Islet of Langerhans (tissue), 1 donor: Measurements from ENCODE around the gene DQX1.

ENCODE experiments used
- FAIRE-seq: peaks from one replicate; lab custom pipeline; 2011; peaks lifted over from hg19 to GRCh38; lab: Jason Lieb, UNC

The DQX1 gene

DNA sequence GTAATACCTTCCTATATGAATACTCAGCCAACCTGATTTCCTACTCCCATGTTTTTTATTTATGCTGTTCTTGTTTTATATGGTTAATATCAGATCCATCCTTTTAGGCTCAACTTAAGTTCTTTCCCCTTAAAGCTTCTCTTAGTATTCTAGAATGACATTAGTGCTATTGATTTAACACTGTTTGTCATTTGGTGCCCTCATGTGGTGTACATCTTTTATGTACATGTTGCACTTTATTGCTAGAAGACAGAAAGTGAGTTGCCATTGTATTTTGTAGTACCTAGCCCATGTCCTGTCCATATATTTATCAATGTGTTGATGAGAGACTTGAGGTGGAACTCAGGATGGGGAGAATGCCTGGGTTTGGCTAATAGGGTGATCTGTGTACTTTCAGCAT lies 6.2 kb upstream of the DQX1 start:
- no peak for FAIRE-seq

DNA sequence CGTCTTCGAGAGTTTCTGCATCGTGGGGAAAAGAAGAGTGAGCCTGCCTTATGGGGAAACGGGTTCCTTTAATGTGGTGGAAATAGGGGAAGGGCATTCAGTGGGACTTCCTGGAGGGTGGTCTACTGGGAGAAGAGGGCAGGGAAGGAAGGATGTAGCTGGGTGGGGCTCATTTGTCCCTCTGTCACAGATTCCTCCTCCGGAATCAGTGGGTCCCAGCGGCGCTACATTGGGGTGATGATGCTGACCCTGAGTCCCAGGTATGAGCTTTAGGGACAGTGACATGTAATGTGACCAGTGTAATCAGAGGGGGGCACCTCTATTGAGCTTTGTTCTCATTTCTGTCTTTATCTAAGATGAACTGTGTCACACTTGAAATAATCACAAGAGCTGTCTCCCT lies 5.6 kb upstream of the DQX1 start:
- FAIRE-seq: no peak

DNA sequence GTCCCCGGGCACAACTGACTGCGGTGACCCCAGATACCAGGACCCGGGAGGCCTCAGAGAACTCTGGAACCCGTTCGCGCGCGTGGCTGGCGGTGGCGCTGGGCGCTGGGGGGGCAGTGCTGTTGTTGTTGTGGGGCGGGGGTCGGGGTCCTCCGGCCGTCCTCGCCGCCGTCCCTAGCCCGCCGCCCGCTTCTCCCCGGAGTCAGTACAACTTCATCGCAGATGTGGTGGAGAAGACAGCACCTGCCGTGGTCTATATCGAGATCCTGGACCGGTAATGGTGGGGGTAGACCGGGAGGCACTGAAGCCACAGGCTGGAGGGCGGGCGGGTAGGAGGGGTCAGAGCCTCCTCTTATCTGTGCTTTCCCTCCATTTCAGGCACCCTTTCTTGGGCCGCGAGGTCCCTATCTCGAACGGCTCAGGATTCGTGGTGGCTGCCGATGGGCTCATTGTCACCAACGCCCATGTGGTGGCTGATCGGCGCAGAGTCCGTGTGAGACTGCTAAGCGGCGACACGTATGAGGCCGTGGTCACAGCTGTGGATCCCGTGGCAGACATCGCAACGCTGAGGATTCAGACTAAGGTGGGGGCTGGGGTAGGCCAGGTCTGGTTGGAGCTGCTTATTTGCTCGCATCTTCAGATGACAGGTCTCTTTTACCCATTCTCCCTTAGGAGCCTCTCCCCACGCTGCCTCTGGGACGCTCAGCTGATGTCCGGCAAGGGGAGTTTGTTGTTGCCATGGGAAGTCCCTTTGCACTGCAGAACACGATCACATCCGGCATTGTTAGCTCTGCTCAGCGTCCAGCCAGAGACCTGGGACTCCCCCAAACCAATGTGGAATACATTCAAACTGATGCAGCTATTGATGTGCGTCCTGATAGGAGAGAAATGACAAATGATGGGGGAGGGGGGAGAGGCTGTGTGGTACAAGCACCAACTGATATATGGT lies 4.5 kb upstream of the DQX1 start:
- FAIRE-seq: no peak

DNA sequence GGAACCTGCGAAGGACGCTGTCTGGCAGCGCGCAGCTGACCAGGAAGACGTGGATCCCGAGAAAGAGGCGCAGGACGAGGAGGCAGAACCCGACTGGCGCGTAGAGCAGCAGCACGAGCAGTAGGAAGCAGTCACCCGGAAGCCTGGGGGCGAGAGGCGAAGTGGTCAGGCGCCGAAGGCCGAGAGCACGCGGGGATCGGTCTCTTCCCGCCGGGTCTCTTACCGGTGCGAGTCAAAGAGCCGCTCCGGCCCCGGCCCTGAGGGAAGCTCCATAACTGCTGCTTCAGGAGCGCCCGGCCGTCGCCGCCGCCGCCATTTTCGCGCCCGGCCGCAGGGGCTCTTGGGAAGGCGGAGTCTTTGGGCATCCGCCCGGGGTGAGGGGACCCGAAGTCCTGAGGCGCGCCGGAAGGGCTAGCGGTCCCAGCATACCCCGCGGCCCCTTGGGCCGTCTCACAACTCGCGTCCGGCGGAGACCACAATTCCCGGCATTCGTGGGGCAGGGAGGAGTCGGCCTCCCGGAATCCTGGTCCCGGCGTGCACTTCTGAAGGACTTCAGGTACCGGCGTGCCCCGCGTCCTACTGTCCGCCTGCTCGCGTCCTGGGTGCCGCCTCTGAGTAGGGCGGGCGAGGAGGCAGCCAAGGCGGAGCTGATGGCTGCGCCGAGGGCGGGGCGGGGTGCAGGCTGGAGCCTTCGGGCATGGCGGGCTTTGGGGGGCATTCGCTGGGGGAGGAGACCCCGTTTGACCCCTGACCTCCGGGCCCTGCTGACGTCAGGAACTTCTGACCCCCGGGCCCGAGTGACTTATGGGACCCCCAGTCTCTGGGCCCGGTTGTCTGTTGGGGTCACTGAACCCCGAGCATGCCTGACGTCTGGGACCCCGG lies 3.6 kb upstream of the DQX1 start, which contains the start of the genes AUP1 and HTRA2:
AUP1 (minus strand) TSS at position 350 of the 882 bp plus-strand sequence; CDS start at position 273, 77 bp downstream.
HTRA2 (plus strand) TSS at position 577 of the 882 bp plus-strand sequence; CDS start at position 651, 74 bp downstream.
- FAIRE-seq: no peak

DNA sequence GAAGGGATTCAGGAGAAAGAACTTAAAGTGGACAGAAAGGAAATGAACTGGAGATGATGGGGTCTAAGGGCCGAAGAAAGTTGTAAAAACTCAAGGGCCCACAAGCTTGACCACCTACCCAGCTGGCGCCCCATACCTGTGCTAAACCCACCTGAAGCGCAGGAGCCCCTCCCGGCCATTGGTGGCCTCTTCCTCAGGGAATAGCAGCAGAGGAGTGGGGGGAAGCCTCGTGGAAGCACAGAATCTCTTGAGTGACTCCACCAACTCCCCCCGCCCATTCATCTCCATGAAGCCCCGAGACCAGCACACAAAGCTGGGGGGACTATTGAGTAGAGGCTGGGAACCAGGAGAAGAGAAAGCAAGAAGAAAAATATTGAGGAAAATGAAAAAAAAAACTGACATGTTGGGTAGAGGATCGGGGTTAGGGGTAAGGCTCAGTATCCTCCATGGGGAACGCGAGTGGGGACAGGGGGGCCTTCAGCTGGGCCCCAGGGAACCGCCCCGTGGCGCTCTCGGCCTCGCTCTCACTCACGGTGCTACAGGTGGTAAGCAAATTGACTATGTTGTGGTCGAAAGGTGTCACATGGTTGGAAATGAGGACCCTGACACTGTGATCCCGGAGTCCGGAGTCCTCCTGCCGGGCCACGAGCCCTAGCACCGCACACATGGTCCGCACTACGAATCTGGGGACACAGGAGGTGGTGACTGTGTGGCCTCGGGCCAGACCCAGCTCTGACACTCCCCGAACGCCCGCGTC lies 2.7 kb upstream of the DQX1 start:
- FAIRE-seq: no peak

DNA sequence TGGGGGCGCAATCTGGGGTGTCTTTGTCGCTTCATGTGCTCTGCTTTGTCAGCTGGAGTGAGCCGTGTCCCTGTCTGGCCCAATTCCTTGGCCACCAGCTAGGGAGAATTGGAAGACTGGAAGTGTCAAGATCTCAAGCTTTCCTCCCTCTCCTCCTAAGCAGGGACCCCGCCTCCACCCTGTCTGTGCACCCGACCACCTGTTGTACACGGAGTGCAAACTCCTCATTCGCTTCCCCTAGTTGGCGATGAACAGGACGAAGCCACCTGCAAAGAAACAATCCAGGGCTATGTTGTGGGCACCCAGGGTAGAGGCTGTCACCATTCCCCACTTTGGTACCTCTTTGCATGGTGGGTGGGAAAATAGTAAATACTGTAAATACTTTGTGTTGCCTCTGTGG lies 1.7 kb upstream of the DQX1 start:
- no peak for FAIRE-seq

DNA sequence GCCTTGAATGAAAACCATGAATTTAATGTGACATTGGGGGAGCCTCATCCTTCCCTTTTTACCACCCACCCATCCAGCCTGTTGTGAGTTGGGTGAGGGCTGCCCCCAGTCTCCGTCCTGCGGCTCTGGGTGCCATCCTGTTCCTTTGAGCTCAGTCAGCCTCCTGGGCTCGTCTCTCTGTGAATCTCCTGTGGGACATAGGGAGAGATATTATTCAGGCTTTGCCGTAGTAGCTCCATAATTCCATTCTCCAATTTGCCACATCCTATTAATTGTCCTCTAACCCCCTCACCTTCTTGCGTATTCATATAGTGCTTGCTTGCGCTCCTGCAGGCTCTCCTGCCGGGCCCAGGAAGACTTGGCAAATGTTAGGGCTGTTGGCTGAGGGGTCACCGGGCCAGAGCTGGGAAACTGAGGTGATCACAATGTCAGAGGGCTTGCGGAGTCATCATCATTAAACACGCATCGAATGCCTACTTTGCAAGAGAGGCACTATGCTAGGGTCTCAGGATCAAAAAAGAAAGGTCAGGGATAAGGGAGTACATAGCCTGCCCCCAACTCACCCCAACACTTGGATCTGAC lies 709 bp upstream of the DQX1 start:
- FAIRE-seq: no peak

DNA sequence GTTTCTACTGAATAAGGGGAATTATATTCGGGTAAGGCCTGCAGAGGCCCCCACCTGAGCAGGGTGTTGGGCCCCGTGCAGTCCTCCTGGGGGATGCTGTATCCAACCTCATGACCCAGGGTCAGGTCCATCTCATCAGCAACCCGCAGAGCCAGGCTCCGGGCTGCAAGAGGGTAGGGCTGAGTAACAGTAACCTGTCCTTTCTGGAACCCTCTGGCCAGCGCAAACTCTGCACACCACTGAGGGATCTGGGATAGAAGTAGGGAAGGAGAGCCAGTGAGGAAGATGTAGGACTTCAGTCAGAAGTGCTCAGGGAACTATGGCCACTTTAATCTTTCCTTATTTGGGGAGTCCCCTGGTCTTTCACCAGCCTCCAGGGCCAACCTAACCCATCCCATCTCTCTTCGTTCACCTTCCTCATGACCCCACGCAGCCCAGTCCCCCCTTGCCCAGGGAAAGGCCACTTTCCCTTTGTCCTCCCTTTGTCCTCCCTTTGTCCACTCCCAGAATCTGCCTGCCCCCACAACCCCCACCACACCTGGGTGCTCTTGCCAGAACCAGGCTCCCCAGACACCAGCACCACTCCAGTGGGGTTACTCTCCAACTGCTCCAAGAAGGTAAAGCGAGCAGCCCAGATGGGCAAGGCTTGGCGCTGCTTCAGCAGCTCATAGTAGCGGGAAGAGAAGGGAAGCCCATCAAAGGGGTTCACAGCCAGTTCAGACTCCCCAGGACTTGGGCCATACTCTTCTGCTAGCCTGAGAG lies 895 bp downstream of the DQX1 start:
- FAIRE-seq: no peak

DNA sequence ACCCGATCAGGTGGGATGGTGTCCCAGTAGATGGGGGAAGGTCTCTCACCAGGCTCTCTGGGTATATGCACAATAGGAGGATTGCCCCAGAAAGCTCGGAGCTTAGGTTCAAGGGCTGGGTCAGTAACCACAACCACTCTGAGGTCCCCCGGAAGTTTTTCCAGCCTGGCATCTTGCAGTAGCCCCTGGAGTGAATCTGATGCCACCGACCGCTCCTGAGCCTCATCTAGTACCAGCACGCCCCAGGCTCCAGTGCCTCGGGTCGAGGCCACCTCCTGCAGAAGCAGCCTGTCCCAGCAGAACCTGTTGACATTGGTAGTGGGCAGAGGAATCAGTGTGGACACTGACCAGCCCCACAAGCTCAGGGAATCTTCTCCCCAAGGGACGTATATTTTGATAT lies 2.0 kb downstream of the DQX1 start:
- FAIRE-seq: no peak

DNA sequence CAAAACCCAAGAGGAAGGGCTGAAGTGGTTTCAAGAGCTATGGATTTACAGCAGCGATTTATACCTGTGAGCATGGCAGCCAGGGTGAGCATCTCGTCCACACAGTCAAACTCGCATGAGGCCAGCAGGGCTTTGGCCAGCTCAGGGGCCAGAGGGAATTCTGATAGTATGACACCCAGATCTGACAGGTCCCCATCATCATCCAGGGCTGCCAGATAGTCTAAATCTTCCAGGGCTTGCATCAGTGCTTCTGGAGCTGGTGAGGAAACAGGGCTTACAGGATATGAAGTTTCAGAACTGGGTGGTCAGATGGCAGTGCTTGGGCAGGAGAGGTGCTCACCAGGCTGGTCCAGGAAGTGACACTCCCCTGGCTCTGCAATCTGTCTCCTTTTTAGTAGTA lies 3.5 kb downstream of the DQX1 start:
- FAIRE-seq: no peak

DNA sequence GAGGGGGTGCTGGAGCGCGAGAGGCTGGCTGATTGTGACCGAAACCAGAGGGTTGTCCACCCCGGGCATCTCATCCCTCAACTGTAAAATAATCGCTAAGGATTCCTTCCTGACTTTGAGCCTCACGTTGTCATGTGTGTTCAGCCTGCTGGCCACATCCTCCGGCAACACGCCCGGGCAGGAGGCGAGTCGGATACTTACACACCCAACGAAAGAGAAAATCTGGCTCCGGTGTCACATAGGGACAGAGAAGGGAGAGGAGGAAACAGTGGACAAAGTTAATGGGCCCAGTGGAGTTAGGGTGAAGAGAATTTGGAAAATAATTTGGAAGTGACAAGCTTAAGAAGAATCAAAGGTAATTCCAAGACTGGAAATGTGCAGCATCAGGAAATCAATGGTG lies 9.4 kb downstream of the DQX1 start:
- no peak for FAIRE-seq

DNA sequence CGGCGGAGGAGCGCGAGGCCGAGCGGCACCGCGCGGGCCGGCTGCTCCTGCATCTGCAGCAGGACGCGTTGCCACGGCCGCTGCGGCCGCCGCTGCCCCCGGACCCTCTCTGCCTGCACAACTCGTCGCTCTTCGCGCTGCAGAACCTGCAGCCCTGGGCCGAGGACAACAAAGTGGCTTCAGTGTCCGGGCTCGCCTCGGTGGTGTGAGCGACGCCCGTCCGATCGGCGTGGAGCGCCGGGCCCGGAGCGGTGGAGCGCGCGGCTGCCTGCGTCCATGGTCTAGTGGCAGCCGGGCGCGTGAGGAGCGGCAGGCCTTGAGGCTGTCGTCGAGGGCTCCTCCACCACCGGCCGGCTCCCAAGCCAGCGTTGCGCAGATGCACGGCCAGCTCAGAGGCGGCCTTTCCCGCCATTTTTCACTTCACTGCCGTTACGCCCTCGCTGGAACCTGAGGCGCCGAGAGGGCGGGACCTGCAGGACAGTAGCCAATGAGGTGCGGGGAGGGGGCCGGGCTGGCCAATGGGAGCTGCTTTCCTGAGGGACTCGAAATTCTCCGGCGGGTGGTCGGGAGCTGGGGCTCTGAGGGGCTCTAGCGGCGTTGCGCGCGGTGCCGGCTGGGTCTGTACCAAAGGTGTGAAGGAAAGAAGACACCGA lies 9.9 kb downstream of the DQX1 start:
- no peak for FAIRE-seq

DNA sequence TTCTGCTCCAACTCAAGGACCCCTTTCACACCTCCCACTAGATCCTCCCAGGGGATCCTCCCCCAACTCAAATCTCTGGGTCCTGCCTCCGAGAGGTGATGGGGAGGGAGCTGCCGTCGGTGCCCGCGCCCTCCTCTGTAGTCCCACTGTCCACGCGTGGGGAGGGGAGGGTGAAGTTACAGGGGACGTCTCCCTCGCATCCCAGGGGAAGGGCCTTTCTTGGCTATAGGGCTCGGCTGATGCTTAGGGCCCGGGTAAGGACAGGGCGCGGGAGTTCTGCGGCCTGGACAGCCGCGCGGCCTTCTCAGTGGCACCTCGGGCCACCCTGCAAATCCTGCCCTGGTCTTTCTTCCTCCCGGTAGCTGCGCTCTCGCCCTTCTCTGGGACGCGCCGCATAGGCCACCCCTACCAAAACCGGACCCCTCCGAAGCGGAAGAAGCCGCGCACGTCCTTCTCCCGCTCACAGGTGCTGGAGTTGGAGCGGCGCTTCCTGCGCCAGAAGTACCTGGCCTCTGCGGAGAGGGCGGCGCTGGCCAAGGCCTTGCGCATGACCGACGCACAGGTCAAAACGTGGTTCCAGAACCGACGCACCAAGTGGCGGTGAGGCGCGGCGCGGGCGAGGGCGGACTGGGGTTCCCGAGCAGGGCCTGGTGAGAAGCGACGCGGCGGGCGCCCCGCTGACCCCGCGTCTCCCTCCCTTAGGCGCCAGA lies 10.6 kb downstream of the DQX1 start:
- no peak for FAIRE-seq

DNA sequence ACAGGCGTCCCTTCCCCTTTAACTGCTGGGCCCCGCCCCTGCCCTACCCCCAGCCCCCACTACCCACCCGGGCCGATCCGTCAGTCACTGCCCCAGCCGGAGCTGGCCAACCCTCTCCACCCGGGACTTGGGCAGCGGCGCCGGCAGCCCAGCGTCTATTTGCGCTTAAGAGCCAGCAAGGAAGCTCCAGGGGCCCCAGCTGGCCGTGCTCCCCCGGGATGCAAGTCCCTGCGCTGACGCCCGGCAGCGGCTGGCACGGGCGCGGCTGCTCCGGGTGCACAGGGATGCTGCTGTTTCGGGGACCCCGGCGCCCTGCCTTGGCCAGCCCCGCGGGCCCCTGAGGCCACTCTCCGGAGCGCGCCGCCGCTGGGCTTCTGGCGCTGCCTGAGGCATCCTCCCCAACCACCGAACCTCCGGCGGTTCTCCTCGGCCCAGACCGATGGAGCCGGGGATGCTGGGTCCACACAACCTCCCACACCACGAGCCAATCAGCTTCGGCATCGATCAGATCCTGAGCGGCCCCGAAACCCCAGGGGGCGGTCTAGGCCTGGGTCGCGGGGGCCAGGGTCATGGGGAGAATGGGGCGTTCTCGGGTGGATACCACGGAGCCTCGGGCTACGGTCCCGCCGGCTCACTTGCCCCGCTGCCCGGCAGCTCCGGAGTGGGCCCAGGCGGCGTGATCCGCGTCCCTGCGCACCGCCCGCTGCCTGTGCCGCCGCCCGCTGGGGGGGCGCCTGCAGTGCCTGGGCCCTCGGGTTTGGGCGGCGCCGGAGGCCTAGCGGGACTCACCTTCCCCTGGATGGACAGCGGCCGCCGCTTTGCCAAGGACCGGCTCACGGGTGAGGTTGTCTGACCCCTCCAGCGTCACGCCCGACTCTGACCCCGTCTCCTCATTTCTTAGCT lies 11.4 kb downstream of the DQX1 start, which contains the start of gene TLX2:
TLX2 (plus strand) TSS at position 83 of the 903 bp plus-strand sequence; CDS start at position 440, 357 bp downstream.
- FAIRE-seq: no peak

DNA sequence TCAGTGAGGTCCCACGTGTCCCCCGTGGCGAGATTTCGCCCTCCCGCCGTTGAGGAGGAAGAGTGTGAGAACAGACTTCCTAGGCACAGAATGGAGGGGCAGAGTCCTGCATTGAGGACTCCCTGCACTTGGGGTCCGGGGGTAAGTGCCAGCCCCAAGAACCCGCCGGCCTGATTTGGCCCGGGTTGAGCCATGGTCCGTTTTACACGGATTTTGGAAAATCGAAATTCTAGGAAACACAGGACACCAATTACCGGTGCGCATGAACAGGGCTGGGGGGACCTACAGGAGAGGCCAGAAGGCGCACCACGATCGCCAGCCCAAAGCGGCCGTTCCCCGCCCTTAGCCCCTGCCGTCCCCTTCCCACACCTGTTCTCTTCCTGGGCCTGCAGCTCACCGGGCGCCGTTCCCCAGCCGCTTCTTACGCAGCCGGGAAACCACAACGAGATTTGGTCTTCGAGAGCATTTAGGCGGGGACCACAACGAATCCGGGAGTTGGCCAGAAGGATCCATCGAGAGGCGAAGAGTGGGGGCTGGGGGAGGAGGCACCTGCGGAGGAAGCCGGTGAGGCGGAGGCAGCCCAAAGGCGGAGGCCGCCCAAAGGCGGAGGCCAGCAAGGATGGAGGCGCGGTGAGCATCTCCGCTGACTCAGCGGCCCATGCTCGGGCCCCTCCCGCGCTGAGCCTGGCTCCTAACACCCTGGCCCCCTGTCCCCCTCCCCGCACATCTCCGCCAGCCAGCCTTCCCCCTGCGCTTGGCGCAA lies 12.2 kb downstream of the DQX1 start:
- no peak for FAIRE-seq

DNA sequence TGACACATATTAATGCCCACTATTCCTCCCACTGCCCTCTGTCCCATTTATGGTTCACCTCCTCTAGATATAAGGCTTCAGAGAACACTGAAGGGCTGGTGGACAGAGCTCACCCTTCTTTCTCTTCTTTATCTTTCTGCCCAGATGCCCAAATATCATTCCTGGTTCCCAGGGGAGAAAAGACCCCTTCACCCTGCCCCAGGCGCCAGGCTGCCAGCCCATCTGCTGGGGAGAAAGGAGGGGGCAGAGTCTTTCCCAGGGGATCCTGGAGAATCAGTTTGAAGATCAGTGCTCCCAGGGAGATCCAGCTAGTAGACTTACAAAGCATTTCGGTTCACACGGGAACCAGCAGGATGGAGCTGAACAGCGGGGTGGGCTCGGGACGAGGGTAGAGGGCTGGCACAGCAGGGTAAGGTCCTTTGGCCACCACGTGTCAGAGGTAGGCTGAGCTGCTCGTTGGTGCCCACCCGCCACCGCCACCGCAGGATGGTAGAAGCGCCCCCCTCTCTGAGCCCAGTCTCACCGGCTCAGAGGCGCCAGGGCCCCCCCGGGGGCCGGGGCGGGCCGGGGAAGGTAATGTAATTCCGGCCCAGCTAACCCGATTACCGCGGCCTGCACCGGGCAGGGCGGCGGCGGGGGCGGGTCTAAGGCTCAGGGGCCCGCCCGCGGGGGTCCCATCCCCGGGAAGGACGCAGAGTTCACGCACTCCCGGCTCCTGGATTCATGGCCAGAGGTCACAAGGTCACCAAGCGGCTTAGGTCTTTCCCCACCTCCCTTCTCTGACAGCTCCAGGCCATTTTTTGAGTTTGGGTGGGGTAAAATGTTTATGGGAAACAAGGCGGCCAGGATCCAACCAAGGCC lies 13.1 kb downstream of the DQX1 start:
- FAIRE-seq: no peak
